H1 (cell line): ENCODE results near the gene TMEM258. TPM values are rescaled to one million over a fixed set of nuclear protein-coding genes. Genes with fewer than 3 reads are reported as not detected.

Experiments
- CTCF ChIA-PET: fragments of 300-600 bp; sonication (Branson Sonifier 250); formaldehyde crosslinking; loops from one replicate; lab custom pipeline; 2021; ENCODE audit not compliant: partially characterized antibody; lab: Charles Lee
- POLR2A ChIA-PET: fragments of 300-600 bp; sonication (Branson Sonifier 250); formaldehyde crosslinking; loops from one replicate; lab custom pipeline; 2021; ENCODE audit warnings: inconsistent platforms; ENCODE audit not compliant: partially characterized antibody; lab: Charles Lee
- DNase-seq, 2 experiments: peaks; one replicate each; pipeline versions ENCODE4 v3.0.0 to v3.0.0-alpha.2; 2010 to 2022; ENCODE audit warnings: low spot score in 2 of 2, low read depth in 1 of 2, mixed read lengths in 1 of 2
- FAIRE-seq: peaks from 2 replicates; lab custom pipeline; 2011; peaks lifted over from hg19 to GRCh38; lab: Jason Lieb, UNC
- H2AFZ ChIP-seq: 2 replicates; pipeline ENCODE4 v1.8.1; 2012; ENCODE audit warnings: low read length, inconsistent platforms
- H2AK5ac ChIP-seq: 2 replicates; pipeline ENCODE4 v1.6.1; 2013; ENCODE audit warnings: low read depth, low read length
- H2BK120ac ChIP-seq: replicated peaks from 2 replicates; pipeline ENCODE3; 2013; ENCODE audit warnings: low read depth, low read length, inconsistent platforms
- H2BK12ac ChIP-seq: 2 replicates; pipeline ENCODE4 v1.6.1; 2013; ENCODE audit warnings: low read depth, low read length
- H2BK15ac ChIP-seq: 2 replicates; pipeline ENCODE4 v1.6.1; 2013; ENCODE audit warnings: low read length
- H2BK20ac ChIP-seq: 2 replicates; pipeline ENCODE4 v1.6.1; 2013; ENCODE audit warnings: low read length
- H2BK5ac ChIP-seq: 2 replicates; pipeline ENCODE4 v1.6.1; 2013; ENCODE audit warnings: low read depth, low read length
- H3K14ac ChIP-seq: 2 replicates; pipeline ENCODE4 v1.6.1; 2013; ENCODE audit warnings: inconsistent platforms; ENCODE audit not compliant: insufficient read length
- H3K18ac ChIP-seq: 2 replicates; pipeline ENCODE4 v1.6.1; 2013; ENCODE audit warnings: low read length; ENCODE audit errors: extremely low read depth
- H3K23ac ChIP-seq: 2 replicates; pipeline ENCODE4 v1.6.1; 2013; ENCODE audit warnings: inconsistent platforms; ENCODE audit not compliant: insufficient read length
- H3K23me2 ChIP-seq: 2 replicates; pipeline ENCODE4 v1.6.1; 2013; ENCODE audit warnings: low read depth, low read length
- H3K27ac ChIP-seq: 2 replicates; pipeline ENCODE4 v1.6.1; 2011; ENCODE audit warnings: low read depth, low read length, inconsistent platforms
- H3K27me3 ChIP-seq, 4 experiments: replicated peaks in 1 of 4; 1 replicate in 1 of 4; 2 replicates in 3 of 4; pipeline versions ENCODE4 v1.6.1 to v1.8.1; 2011 to 2013; ENCODE audit warnings: low read length in 3 of 4, mild to moderate bottlenecking in 3 of 4, inconsistent platforms in 2 of 4, mixed read lengths in 2 of 4, moderate library complexity in 1 of 4; ENCODE audit not compliant: control insufficient read depth in 3 of 4, insufficient read depth in 3 of 4; ENCODE audit errors: extremely low read depth in 1 of 4
- H3K36me3 ChIP-seq, 4 experiments: 2 replicates each; pipeline versions ENCODE4 v1.6.1 to v1.8.1; 2011 to 2013; ENCODE audit warnings: mild to moderate bottlenecking in 4 of 4, low read length in 3 of 4, moderate library complexity in 2 of 4, control low read depth in 1 of 4, inconsistent platforms in 1 of 4; ENCODE audit not compliant: insufficient read depth in 4 of 4, control insufficient read depth in 2 of 4
- H3K4ac ChIP-seq: replicated peaks from 2 replicates; pipeline ENCODE3; 2013; ENCODE audit warnings: low read length, low read depth, mixed read lengths, inconsistent platforms; ENCODE audit not compliant: insufficient read length
- H3K4me1 ChIP-seq, 4 experiments: replicated peaks in 1 of 4; 1 replicate in 1 of 4; 2 replicates in 3 of 4; pipeline versions ENCODE4 v1.6.1 to v1.8.1; 2011 to 2013; ENCODE audit warnings: low read length in 3 of 4, inconsistent platforms in 2 of 4, mixed read lengths in 1 of 4; ENCODE audit not compliant: insufficient read depth in 4 of 4, control insufficient read depth in 3 of 4
- H3K4me2 ChIP-seq, 2 experiments: 2 replicates each; pipeline versions ENCODE4 v1.6.1 to v1.8.1; 2011 to 2013; ENCODE audit warnings: low read depth in 2 of 2, low read length in 2 of 2, control low read depth in 1 of 2, inconsistent platforms in 1 of 2, mild to moderate bottlenecking in 1 of 2; ENCODE audit not compliant: insufficient read depth in 1 of 2
- H3K4me3 ChIP-seq, 4 experiments: fragments of 200-600, 300-600 bp in 1 of 4; sonication (generic), shearing (Covaris generic), sonication (Bioruptor Twin) in 1 of 4; 2 replicates each; pipeline versions ENCODE4 v1.5.1 to v1.8.1; 2011 to 2016; ENCODE audit warnings: low read length in 4 of 4, low read depth in 3 of 4, control low read depth in 2 of 4, inconsistent platforms in 2 of 4, mild to moderate bottlenecking in 2 of 4, mixed read lengths in 1 of 4, moderate library complexity in 1 of 4; ENCODE audit not compliant: insufficient read depth in 2 of 4; ENCODE audit errors: extremely low read depth in 1 of 4
- H3K56ac ChIP-seq: replicated peaks from 2 replicates; pipeline ENCODE3; 2013; ENCODE audit warnings: low read depth, mild to moderate bottlenecking, mixed read lengths, low read length, inconsistent platforms; ENCODE audit not compliant: insufficient read length
- H3K79me1 ChIP-seq: 2 replicates; pipeline ENCODE4 v1.6.1; 2013; ENCODE audit warnings: low read depth, low read length, control low read depth
- H3K79me2 ChIP-seq, 2 experiments: 2 replicates each; pipeline versions ENCODE4 v1.6.1 to v1.8.1; 2012 to 2013; ENCODE audit warnings: low read length in 2 of 2, mild to moderate bottlenecking in 2 of 2, inconsistent platforms in 1 of 2; ENCODE audit not compliant: insufficient read depth in 2 of 2, control insufficient read depth in 1 of 2
- H3K9ac ChIP-seq, 4 experiments: replicated peaks in 1 of 4; 1 replicate in 1 of 4; 2 replicates in 3 of 4; pipeline versions ENCODE4 v1.6.1 to v1.8.1; 2011 to 2013; ENCODE audit warnings: low read depth in 3 of 4, low read length in 3 of 4, control low read depth in 2 of 4, mild to moderate bottlenecking in 2 of 4, moderate library complexity in 2 of 4, inconsistent platforms in 1 of 4; ENCODE audit errors: extremely low read depth in 1 of 4
- H3K9me3 ChIP-seq, 2 experiments: 2 replicates each; pipeline versions ENCODE4 v1.6.1 to v1.8.1; 2012 to 2013; ENCODE audit warnings: mild to moderate bottlenecking in 2 of 2, moderate library complexity in 2 of 2, control low read depth in 1 of 2, inconsistent platforms in 1 of 2, low read depth in 1 of 2, low read length in 1 of 2, mixed read lengths in 1 of 2; ENCODE audit not compliant: insufficient read depth in 2 of 2
- H4K20me1 ChIP-seq, 2 experiments: replicated peaks in 1 of 2; 2 replicates each; pipeline versions ENCODE3 to v1.8.1; 2011 to 2013; ENCODE audit warnings: inconsistent platforms in 2 of 2, low read length in 2 of 2, mild to moderate bottlenecking in 1 of 2; ENCODE audit not compliant: insufficient read depth in 2 of 2, control insufficient read depth in 1 of 2
- H4K5ac ChIP-seq: 2 replicates; pipeline ENCODE4 v1.6.1; 2013; ENCODE audit warnings: low read length, low read depth, mixed read lengths, inconsistent platforms; ENCODE audit not compliant: insufficient read length
- H4K8ac ChIP-seq: 2 replicates; pipeline ENCODE4 v1.8.0; 2013; ENCODE audit warnings: mild to moderate bottlenecking, moderate library complexity, low read length, inconsistent platforms; ENCODE audit not compliant: insufficient read depth; ENCODE audit errors: extremely low read depth
- H4K91ac ChIP-seq: replicated peaks from 2 replicates; pipeline ENCODE3; 2013; ENCODE audit warnings: low read length, mixed read lengths, inconsistent platforms; ENCODE audit not compliant: insufficient read length
- BCL11A ChIP-seq, 2 experiments: IDR thresholded peaks; one replicate each; pipeline ENCODE4 v1.6.1; 2011; ENCODE audit warnings: low read depth in 2 of 2, low read length in 2 of 2, mild to moderate bottlenecking in 2 of 2
- SP1 ChIP-seq: IDR thresholded peaks from 2 replicates; pipeline ENCODE4 v1.6.1; 2011; ENCODE audit warnings: low read depth, low read length
- TEAD4 ChIP-seq: IDR thresholded peaks from 2 replicates; pipeline ENCODE4 v1.6.1; 2012; ENCODE audit warnings: low read depth, low read length, inconsistent platforms, mixed read lengths
- WGBS, 2 experiments: shearing (Covaris generic) in 1 of 2; methylation state at CpG; one replicate each; pipeline versions ENCODE4 v1.1.6 to v1.1.7; 2013 to 2015; ENCODE audit warnings: low lambda C conversion rate in 2 of 2, mixed read lengths in 2 of 2, inconsistent platforms in 1 of 2, low coverage in 1 of 2, missing lambda C conversion rate in 1 of 2; ENCODE audit not compliant: insufficient replicate concordance in 2 of 2, insufficient coverage in 1 of 2, insufficient read length in 1 of 2; ENCODE audit errors: extremely low coverage in 1 of 2, missing lambda C conversion rate in 1 of 2; 5-methylcytosine and 5-hydroxymethylcytosine counted together
- polyA plus RNA-seq, 7 experiments: library from polyadenylated mRNA; depleted of rRNA in 3 of 7; stranded (reverse) in 5 of 7; unstranded in 2 of 7; fragments of >200 nt in 5 of 7; fragments of 200-250 nt in 2 of 7; gene quantifications; 1 replicate in 5 of 7; 2 replicates in 1 of 7; 4 replicates in 1 of 7; pipeline versions ENCODE4 v1.2.1 to v1.2.3, GENCODE V29; 2011 to 2013; ENCODE audit warnings: missing spikeins in 2 of 7, mixed read lengths in 2 of 7
- total RNA-seq: library from RNA; stranded (reverse); fragmentation: NEBNext Ultra II Directional; extraction: Animal tissue kit (Norgen Biotek cat#: 25700); gene quantifications from 2 replicates; pipeline ENCODE4 v1.2.1, GENCODE V29; 2021
- TF ChIP-seq, protein P1 (sequence below), 3 experiments: IDR thresholded peaks; 1 replicate in 2 of 3; 2 replicates in 1 of 3; pipeline versions ENCODE4 v1.5.1 to v1.6.1; 2011; ENCODE audit warnings: low read length in 3 of 3, mild to moderate bottlenecking in 3 of 3, inconsistent platforms in 2 of 3, low read depth in 1 of 3, moderate library complexity in 1 of 3; ENCODE audit not compliant: insufficient read depth in 1 of 3; ENCODE audit errors: control extremely low read depth in 1 of 3

The TMEM258 gene
- total and polyA plus RNA-seq, 2 of the 8 experiments (the other 6 are each of a cell fraction or from before 2014, with no cell fraction given): 186 to 759 TPM

DNA sequence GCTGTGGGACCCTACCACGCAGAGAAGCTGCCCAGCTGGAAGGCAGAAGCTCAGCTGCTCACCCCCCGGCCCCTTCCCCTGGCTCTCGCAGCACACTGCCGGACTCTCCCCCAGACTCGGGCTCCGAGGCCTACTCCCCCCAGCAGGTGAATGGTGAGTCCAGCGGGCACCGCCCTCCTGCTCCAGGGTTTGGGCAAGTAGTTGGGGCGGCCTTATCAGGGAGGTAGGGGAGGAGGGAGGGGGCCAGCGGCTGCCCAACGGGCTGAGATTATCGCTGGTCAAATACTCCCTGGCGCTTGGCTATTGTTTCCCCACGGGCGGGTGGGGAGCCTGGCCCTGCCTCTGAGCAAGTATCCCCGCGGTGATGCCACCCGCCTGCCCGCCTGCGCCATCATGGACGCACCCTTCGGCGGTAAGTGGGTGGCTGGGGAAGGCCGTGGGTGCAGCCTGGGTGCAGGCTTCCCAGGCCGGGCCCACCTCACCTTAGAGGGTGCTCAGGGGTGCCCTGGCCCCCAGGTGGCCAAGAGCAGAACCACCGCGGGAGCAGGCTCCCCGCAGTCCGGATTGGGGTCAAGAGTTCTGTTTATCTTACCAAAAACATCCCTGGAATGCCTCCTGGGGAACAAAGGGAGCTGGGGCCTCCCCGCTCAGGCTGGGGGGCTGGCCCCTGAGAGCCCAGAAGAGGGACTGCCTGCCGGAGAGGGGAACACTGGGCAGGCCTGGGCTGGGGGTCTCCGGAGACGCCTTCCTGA lies 23.1 kb downstream of the TMEM258 start:
- Histone ChIP-seq H2BK20ac (no peak overlapping the region), H3K23ac (no peak overlapping the region), H2BK5ac (0 out of 2 replicates have a peak overlapping the region, but pooled peaks have one; percentile 60), H3K4me2 (no peak overlapping the region), H2BK120ac (no peak overlapping the region), H2AK5ac (no peak overlapping the region), H3K27me3 (no peaks in the 10 kb centered on the region), H3K27ac (no peak overlapping the region; the same call in 1 of the 2 replicates), H3K9me3 (no peaks in the 10 kb centered on the region), H3K14ac (no peak overlapping the region), H3K56ac (no peak overlapping the region)
- FAIRE-seq: no peak
- WGBS, 2 experiments: 74% methylated on average over 23 of the region's 33 CpGs; no CpG with 5 or more reads in 1 of the 2 experiments
- TF ChIP-seq, protein P1, sequence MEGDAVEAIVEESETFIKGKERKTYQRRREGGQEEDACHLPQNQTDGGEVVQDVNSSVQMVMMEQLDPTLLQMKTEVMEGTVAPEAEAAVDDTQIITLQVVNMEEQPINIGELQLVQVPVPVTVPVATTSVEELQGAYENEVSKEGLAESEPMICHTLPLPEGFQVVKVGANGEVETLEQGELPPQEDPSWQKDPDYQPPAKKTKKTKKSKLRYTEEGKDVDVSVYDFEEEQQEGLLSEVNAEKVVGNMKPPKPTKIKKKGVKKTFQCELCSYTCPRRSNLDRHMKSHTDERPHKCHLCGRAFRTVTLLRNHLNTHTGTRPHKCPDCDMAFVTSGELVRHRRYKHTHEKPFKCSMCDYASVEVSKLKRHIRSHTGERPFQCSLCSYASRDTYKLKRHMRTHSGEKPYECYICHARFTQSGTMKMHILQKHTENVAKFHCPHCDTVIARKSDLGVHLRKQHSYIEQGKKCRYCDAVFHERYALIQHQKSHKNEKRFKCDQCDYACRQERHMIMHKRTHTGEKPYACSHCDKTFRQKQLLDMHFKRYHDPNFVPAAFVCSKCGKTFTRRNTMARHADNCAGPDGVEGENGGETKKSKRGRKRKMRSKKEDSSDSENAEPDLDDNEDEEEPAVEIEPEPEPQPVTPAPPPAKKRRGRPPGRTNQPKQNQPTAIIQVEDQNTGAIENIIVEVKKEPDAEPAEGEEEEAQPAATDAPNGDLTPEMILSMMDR (IDR thresholded peaks at IDR 0.05; ENCODE audit: control extremely low read depth in 1 of 3, insufficient read depth in 1 of 3, low read depth in 1 of 3, low read length in 3 of 3): peak; percentile 36 to 44 (median 43)
- TF ChIP-seq BCL11A (IDR thresholded peaks at IDR 0.05; ENCODE audit: low read depth in 2 of 2, low read length in 2 of 2): no peak
- TF ChIP-seq TEAD4: peak; percentile 56; the same call in 1 of the 2 replicates
- 0 out of 2 replicates have a peak, but pooled peaks have one; percentile 32 for TF ChIP-seq SP1
- TF ChIP-seq, all 59 proteins: peak for 3
- Histone ChIP-seq H4K91ac (no peak overlapping the region), H3K79me2 (no peaks in the 10 kb centered on the region), H4K20me1 (no peaks in the 10 kb centered on the region), H3K23me2 (no peaks in the 10 kb centered on the region), H2BK15ac (no peak overlapping the region; the same call in 1 of the 2 replicates), H4K8ac (peak overlapping the region; percentile 60), H3K4me3 (no peak overlapping the region), H3K79me1 (no peaks in the 10 kb centered on the region), H3K9ac (no peak overlapping the region), H3K4me1 (peaks cover 0 to 21% (median 15%) of the 10 kb centered on the region in 4 experiments; a peak in 5 of 7 replicates), H3K18ac (no peak overlapping the region; the same call in none of the 2 replicates), H3K36me3 (no peaks in the 10 kb centered on the region), H4K5ac (no peak overlapping the region), H2AFZ (no peak overlapping the region), H2BK12ac (no peak overlapping the region), H3K4ac (no peak overlapping the region)
- CTCF ChIA-PET: interaction anchor here (0.8 to 5.3 kb wide), 5 partner anchors 13 to 63 kb away, joined by 3 to 26 read pairs (median 4); no protein-coding TSS in a partner anchor
- POLR2A ChIA-PET: interaction anchor here (1.0 kb wide), 1 partner anchor 11 kb away, joined by 5 read pairs; no protein-coding TSS in a partner anchor
- no peak for DNase-seq
